ACC112 (cell line): ENCODE measurements around the gene GLP1R.

Source experiments
- H2AFZ ChIP-seq: fragments of 200-600 bp; sonication (generic); one replicate; pipeline ENCODE4 v1.6.0; 2017; ENCODE audit warnings: antibody characterized with exemption, low read length; ENCODE audit not compliant: unreplicated experiment
- H3K27ac ChIP-seq: fragments of 200-600 bp; sonication (generic); 2 replicates; pipeline ENCODE4 v1.5.1; 2014; ENCODE audit warnings: low read depth, mild to moderate bottlenecking, antibody characterized with exemption, low read length, moderate library complexity
- H3K27me3 ChIP-seq: fragments of 200-600 bp; sonication (generic); 2 replicates; pipeline ENCODE4 v1.6.1; 2014; ENCODE audit warnings: mild to moderate bottlenecking, antibody characterized with exemption, low read length, moderate library complexity, mixed read lengths; ENCODE audit not compliant: insufficient read depth
- H3K36me3 ChIP-seq: fragments of 200-600 bp; sonication (generic); 2 replicates; pipeline ENCODE4 v1.6.1; 2016; ENCODE audit warnings: mild to moderate bottlenecking, antibody characterized with exemption, low read length, moderate library complexity, mixed read lengths; ENCODE audit not compliant: insufficient read depth
- H3K4me1 ChIP-seq: fragments of 200-600 bp; sonication (generic); one replicate; pipeline ENCODE4 v1.6.1; 2016; ENCODE audit warnings: low read length, mixed read lengths; ENCODE audit not compliant: insufficient read depth, unreplicated experiment, control insufficient read depth
- H3K4me3 ChIP-seq: fragments of 200-600 bp; sonication (generic); 2 replicates; pipeline ENCODE4 v1.5.1; 2014; ENCODE audit warnings: mild to moderate bottlenecking, low read depth, low read length
- H3K79me2 ChIP-seq: fragments of 200-600 bp; sonication (generic); one replicate; pipeline ENCODE4 v1.6.0; 2016; ENCODE audit warnings: low read length; ENCODE audit not compliant: control insufficient read depth, unreplicated experiment, insufficient read depth

Gene GLP1R

GRCh38 chr6:39048481-39049399, at the start of gene GLP1R:
Gene GLP1R, plus strand, starts transcription at chr6:39048781. Its CDS starts 60 bp downstream, at chr6:39048841.
- Histone ChIP-seq H3K27ac (no peak within 1 kb of the TSS), H2AFZ (no peak within 1 kb of the TSS), H3K4me3 (no peak within 1 kb of the TSS), H3K27me3 (peaks cover 71% of the 10 kb centered on the region), H3K4me1 (no peaks in the 10 kb centered on the region), H3K36me3 (no peaks in the 10 kb centered on the region), H3K79me2 (no peaks in the 10 kb centered on the region)

DNA sequence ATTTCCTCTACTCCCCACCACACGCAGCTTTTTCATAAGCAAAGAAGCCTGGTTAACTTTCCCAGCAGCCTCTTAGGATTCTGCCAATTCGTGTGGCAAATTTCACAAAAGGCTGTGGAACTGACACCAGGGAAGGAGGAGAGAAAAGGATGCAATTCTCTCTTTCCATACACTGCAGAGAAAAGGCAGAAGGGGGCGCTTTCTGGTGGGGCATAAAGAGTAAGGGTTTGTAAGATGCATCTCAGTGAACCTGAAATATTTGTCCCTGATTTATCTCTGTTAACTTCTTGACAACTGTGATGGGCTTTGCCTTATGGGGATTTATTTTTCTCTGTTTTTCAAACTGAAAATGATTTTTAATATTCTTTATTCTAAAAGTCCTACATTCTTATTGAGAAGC, 45.5 kb upstream of the GLP1R start:
- no peaks in the 10 kb centered on the region for H3K36me3 ChIP-seq
- H3K4me1 ChIP-seq, result no peaks in the 10 kb centered on the region
- H2AFZ ChIP-seq, result no peak overlapping the region
- H3K4me3 ChIP-seq, result no peak overlapping the region
- H3K27me3 ChIP-seq, result peaks cover 80% of the 10 kb centered on the region
- H3K79me2 ChIP-seq, result no peaks in the 10 kb centered on the region
- H3K27ac ChIP-seq, result no peak overlapping the region

DNA sequence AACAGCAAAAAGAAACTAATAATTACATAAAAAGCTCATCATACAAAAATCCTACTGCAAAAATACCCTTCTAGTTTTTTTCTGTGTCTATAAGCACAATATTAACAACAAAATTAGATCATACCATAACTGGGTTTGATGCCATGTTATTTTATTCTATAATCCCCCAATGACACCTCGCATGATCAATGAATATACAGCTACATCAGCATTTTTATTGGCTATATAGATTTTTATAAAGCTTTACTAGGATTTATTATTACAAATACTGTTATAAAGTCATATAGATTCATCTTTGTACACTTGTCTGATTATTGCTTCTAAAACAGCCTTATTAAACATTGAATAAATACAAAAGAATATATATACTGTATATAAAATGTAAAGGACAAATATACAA, 45.1 kb upstream of the GLP1R start:
- Histone ChIP-seq H3K4me3 (no peak overlapping the region), H3K79me2 (no peaks in the 10 kb centered on the region), H3K27ac (no peak overlapping the region), H3K36me3 (no peaks in the 10 kb centered on the region), H3K4me1 (no peaks in the 10 kb centered on the region), H3K27me3 (peaks cover 82% of the 10 kb centered on the region), H2AFZ (no peak overlapping the region)

GRCh38 chr6:39004801-39005200, 43.8 kb upstream of the GLP1R start:
- no peaks in the 10 kb centered on the region for H3K4me1 ChIP-seq
- H3K36me3 ChIP-seq, result no peaks in the 10 kb centered on the region
- no peaks in the 10 kb centered on the region for H3K79me2 ChIP-seq
- H3K27ac ChIP-seq, result no peak overlapping the region
- peaks cover 79% of the 10 kb centered on the region for H3K27me3 ChIP-seq
- no peak overlapping the region for H3K4me3 ChIP-seq
- no peak overlapping the region for H2AFZ ChIP-seq

DNA sequence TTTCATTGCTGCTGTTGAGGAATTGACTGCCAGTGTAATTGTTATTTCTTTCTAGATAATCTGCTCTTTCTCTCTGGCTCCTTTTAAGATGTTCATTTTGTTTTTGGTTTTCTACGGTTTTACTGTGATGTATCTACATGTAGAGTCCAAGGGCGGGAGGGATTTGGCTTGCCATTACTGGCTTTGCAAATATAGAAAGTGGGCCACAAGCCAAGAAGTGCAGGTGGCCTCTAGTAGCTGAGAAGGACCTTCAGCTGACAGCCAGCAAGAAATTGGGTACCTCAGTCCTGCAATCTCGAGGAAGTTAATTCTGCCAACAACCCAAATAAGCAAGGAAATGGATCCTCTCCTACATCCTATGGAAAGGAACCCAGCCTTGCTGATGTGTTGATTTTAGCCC, 42.8 kb upstream of the GLP1R start:
- no peak overlapping the region for H3K4me3 ChIP-seq
- no peaks in the 10 kb centered on the region for H3K79me2 ChIP-seq
- H3K36me3 ChIP-seq, result no peaks in the 10 kb centered on the region
- no peaks in the 10 kb centered on the region for H3K4me1 ChIP-seq
- peaks cover 77% of the 10 kb centered on the region for H3K27me3 ChIP-seq
- no peak overlapping the region for H2AFZ ChIP-seq
- H3K27ac ChIP-seq, result no peak overlapping the region

DNA sequence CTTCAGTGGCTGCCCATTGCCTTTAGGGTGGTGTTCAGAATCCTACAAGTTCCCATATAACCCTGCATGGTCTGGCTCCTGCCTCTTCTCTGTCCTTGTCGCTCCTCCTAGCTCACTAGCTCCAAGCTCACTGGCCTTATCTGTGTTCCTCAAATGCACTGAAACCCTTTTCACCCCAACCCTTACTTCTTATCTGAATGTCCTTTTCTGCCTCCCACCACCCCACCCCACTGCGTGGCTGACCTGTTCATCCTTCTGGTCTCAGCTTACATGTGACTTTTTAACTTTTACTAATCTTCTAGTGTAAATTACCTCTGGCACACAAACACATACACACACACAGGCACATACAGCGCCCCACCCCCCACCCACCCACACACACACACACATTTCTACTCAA, 41.0 kb upstream of the GLP1R start:
- Histone ChIP-seq H3K36me3 (no peaks in the 10 kb centered on the region), H3K27ac (no peak overlapping the region), H3K4me1 (no peaks in the 10 kb centered on the region), H3K79me2 (no peaks in the 10 kb centered on the region), H3K27me3 (peaks cover 73% of the 10 kb centered on the region), H3K4me3 (no peak overlapping the region), H2AFZ (no peak overlapping the region)

DNA sequence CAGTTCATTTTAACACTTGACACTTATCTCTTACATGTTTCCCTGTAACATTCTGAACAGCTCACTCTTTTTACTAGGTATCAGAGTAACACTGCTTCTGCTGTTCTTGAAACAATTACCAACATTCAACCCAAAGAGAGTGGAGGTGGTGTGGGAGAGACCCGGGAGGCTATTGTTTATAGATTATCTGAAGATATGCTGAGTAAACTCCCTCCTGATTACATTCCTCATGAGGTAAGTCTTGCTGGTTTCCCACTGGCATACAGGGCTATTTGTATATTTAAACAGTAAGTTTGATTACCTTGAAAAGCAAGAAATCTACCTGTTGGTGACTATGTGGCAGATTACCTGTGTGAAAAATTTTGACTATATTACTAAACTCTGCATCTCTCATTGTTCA, 39.8 kb upstream of the GLP1R start:
- Histone ChIP-seq H3K4me1 (no peaks in the 10 kb centered on the region), H3K79me2 (no peaks in the 10 kb centered on the region), H3K4me3 (no peak overlapping the region), H3K27me3 (peaks cover 67% of the 10 kb centered on the region), H3K27ac (no peak overlapping the region), H2AFZ (no peak overlapping the region), H3K36me3 (no peaks in the 10 kb centered on the region)

DNA sequence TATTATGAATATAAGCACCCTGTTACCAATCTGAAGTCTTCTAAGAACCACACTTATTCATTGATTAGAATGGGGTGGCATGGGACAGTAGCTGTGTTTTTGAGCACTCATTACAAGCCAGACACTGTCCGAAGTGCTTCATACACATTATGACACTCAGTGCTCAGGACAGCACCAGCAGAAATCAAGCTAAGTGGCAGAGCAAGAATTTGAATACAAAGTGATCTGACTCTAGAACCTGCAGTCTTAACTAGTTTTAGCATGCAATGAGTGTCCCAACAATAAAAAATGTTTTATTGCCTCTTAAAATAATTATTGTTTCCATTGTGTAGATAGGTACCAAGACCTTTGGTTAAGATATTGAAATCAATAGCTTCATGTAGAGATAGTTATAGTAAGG, 39.1 kb upstream of the GLP1R start:
- Histone ChIP-seq H2AFZ (no peak overlapping the region), H3K4me1 (no peaks in the 10 kb centered on the region), H3K36me3 (no peaks in the 10 kb centered on the region), H3K27me3 (peaks cover 63% of the 10 kb centered on the region), H3K27ac (no peak overlapping the region), H3K79me2 (no peaks in the 10 kb centered on the region), H3K4me3 (no peak overlapping the region)

- no peaks in the 10 kb centered on the region for H3K79me2 ChIP-seq
- no peak overlapping the region for H3K4me3 ChIP-seq
- no peak overlapping the region for H2AFZ ChIP-seq
Measured at GRCh38 chr6:39016839-39017546, 31.6 kb upstream of the GLP1R start.

DNA sequence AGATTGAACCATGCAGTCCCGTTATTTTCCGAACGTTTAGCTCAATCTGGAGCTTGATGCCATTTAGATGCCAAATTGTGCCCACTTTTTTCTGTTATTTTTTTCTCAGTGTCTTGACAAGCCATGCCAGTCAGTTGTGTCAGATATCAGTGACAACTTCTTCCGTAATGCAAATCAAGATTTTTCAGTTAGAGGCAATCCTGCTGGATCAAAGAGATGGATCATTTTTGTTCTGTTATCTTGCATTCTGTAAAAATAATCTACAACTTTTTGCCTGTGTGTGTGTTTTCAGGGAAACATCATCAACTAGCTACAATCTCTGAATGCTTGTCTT, 31.1 kb upstream of the GLP1R start:
- H3K4me3 ChIP-seq, result no peak overlapping the region
- H3K36me3 ChIP-seq, result no peaks in the 10 kb centered on the region
- H3K4me1 ChIP-seq, result no peaks in the 10 kb centered on the region
- peaks cover 20% of the 10 kb centered on the region for H3K27me3 ChIP-seq
- no peak overlapping the region for H3K27ac ChIP-seq
- H2AFZ ChIP-seq, result no peak overlapping the region
- no peaks in the 10 kb centered on the region for H3K79me2 ChIP-seq

More at GRCh38 chr6:39016839-39017546, 31.6 kb upstream of the GLP1R start:
- Histone ChIP-seq H3K27me3 (peaks cover 25% of the 10 kb centered on the region), H3K4me1 (no peaks in the 10 kb centered on the region), H3K27ac (no peak overlapping the region), H3K36me3 (no peaks in the 10 kb centered on the region)

- Histone ChIP-seq H3K79me2 (no peaks in the 10 kb centered on the region), H2AFZ (no peak overlapping the region), H3K4me3 (no peak overlapping the region), H3K36me3 (no peaks in the 10 kb centered on the region), H3K27ac (no peak overlapping the region), H3K27me3 (peaks cover 16% of the 10 kb centered on the region), H3K4me1 (no peaks in the 10 kb centered on the region)
Measured at GRCh38 chr6:39018103-39018502, 30.5 kb upstream of the GLP1R start.
